Fibroblast of the aortic adventitia (primary cell): ENCODE measurements around the gene ZNF850. TPM values are rescaled to one million over a fixed set of nuclear protein-coding genes. Genes with fewer than 3 reads are reported as not detected.
A peak's percentile ranks its signal among the peaks of the same experiment; 100 is the strongest.
"Not testable (repeated sequence)": the region's sequence is repeated elsewhere in the genome, so short reads cannot be mapped to it uniquely, and the experiment has no call there.

Source experiments
- DNase-seq: peaks from one replicate; pipeline ENCODE4 v3.0.0-alpha.2; 2010; ENCODE audit warnings: low read depth
- H3K4me3 ChIP-seq: 2 replicates; pipeline ENCODE4 v1.5.1; 2011; ENCODE audit warnings: low read depth, mild to moderate bottlenecking, control low read depth, low read length, moderate library complexity
- CTCF ChIP-seq: IDR thresholded peaks from 2 replicates; pipeline ENCODE4 v1.5.1; 2011; ENCODE audit warnings: mild to moderate bottlenecking, low read length, control low read depth, inconsistent platforms; ENCODE audit not compliant: insufficient read depth
- total RNA-seq: library from RNA; depleted of rRNA; stranded (reverse); fragments of >200 nt; gene quantifications from 2 replicates; pipeline ENCODE4 v1.2.3, GENCODE V29; 2012; ENCODE audit warnings: low replicate concordance

Gene ZNF850
- total RNA-seq, 1 donor: 5.4 TPM

- no peak overlapping the region for H3K4me3 ChIP-seq
- DNase-seq: no peak
- no peak for TF ChIP-seq CTCF
Observed at GRCh38 chr19:36775768-36776167, 3.2 kb upstream of the ZNF850 start.

GRCh38 chr19:36773223-36773579 lies 594 bp upstream of the ZNF850 start:
- no peak for TF ChIP-seq CTCF

DNA sequence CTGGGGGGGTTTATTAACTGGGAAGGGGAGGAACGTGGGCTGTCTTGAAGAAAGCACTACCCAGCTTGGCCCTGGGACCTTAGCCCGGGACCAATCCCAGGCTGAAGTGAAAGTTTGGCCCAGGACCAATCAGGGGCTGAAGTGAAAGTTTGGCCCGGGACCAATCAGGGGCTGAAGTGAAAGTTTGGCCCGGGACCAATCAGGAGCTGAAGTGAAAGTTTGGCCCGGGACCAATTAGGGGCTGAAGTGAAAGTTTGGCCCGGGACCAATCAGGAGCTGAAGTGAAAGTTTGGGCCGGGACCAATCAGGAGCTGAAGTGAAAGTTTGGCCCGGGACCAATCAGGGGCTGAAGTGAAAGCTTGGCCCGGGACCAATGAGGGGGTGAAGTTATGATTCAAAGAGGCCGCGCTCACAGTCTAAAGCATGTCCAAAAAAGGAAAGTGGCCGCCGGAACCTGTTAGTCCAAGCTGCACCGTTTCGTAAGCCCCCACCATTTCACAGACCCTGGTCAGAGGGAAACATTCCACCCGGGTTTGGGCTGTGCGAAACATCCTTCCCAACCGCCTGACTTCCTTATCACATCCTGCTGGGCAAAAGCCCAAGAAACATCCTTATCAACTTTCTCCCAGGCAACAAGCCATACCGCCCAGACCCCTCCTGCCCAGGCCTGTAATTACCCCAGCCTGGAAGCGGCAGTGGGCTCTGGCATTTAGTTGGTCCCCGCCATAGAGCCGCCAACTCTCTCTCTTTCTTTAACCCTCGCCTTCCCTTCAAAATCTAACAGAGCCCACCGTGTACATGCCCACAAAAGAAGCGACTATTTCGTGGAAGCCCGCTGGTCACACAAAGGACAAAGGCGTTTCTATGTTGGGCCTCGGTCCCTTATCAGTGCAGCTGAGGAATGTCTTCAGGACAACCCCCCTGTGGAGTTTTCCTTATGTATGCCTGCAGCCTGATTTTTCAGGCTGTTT lies 1.1 kb downstream of the ZNF850 start:
- TF ChIP-seq CTCF: no peak
- H3K4me3 ChIP-seq: peak overlapping the region; percentile 96
- DNase-seq: peak; percentile 85

More at GRCh38 chr19:36773223-36773579, 594 bp upstream of the ZNF850 start:
- DNase-seq: no peak
- H3K4me3 ChIP-seq: peak overlapping the region; percentile 96

GRCh38 chr19:36750066-36750691 lies 22.4 kb downstream of the ZNF850 start:
- no peak for TF ChIP-seq CTCF
- no peak overlapping the region for H3K4me3 ChIP-seq

GRCh38 chr19:36749613-36750012 lies 23.0 kb downstream of the ZNF850 start:
- not testable (repeated sequence) for DNase-seq, H3K4me3 ChIP-seq

More at GRCh38 chr19:36750066-36750691, 22.4 kb downstream of the ZNF850 start:
- DNase-seq: no peak

GRCh38 chr19:36748431-36749275 lies 24.0 kb downstream of the ZNF850 start:
- DNase-seq: no peak
- no peak overlapping the region for H3K4me3 ChIP-seq
- TF ChIP-seq CTCF: no peak
